HG02943 (cell line): ENCODE measurements around the gene KAT8.
"Not testable (repeated sequence)": the region's sequence is repeated elsewhere in the genome, so short reads cannot be mapped to it uniquely, and the experiment has no call there.

Experiments
- ATAC-seq: cut with Tn5 transposase; IDR thresholded peaks from one replicate; pipeline ENCODE4 v1.9.1; 2021; ENCODE audit warnings: mild to moderate bottlenecking, low read depth, moderate library complexity; ENCODE audit not compliant: unreplicated experiment

The KAT8 gene

GRCh38 chr16:31129568-31130335 lies 12.3 kb downstream of the KAT8 start:
- no peak for ATAC-seq

GRCh38 chr16:31130336-31130891 lies 12.9 kb downstream of the KAT8 start:
- no peak for ATAC-seq

DNA sequence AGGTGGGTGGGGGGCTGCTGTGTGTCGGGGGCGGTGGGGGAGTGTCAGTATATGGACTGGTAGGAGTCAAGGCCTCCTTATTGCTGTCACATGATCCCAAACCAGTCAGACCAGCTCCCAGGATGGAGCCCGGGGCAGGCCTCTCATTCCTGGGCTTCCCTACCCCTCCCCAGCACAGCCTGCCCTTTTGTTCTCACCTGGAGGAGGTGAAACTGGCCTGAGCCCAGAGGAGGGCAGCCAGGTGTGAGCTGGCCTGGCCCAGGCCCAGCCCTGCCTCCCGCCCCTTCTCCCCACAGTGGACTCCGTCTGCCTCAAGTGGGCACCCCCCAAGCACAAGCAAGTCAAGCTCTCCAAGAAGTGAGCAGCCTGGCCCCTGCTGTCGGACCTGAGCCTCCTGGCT lies 13.4 kb downstream of the KAT8 start:
- ATAC-seq, result no peak

DNA sequence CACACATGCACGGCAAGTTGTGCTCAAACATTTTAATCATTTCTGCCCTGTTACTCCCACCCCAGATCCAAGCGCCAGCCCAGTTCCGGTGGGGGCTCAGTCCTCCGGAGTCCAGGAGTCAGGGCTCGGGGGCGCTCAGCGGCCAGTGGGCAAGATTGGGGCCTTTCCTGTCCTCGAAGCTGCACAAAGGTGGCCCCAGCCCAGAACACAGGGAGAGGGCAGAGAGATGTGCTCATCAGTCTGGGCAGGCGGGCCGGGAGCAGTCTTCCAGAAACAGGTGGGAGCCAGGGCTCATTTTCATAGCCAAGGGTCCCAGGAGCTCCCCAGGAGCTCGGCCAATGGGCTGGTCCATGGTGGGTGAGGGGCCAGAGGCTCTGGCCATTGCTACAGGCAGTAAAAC lies 14.0 kb downstream of the KAT8 start:
- ATAC-seq, result no peak

- no peak for ATAC-seq
Measured at GRCh38 chr16:31131841-31132271, 14.4 kb downstream of the KAT8 start.

DNA sequence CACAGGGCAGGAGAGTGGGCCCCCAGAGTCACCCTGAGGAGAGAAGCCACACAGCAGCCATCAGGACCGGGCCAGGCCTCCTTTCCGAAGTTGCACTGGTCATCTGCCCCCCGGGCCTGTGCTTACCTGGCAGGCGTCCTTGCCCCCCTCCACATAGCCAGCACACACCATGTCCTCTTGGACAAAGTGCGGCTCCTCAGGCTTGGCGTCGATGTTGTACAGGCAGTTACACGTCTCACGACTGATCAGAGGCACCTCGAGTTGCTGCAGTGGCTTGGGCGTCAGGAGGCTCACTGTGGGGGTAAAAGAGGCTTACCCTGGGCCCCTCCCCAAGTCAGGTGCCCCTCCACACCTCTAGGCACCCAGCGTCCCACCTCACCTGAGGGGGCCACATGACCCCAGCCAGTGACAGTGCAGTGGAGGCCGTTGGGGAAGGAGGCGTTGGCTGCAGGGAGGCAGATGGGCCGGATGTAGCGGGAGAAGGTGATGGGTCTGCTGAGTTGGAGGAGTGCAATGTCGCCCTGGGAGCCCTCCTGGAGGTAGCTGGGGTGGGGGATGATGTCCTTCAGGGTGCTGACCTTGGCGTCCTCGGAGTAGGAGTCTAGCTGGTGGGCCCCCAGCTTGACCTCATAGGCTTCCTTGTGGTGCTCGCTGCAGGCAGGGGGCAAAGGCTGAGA lies 15.0 kb downstream of the KAT8 start:
- no peak for ATAC-seq

GRCh38 chr16:31133046-31133501 lies 15.6 kb downstream of the KAT8 start:
- ATAC-seq, result no peak

- no peak for ATAC-seq
Measured at GRCh38 chr16:31134091-31134571, 16.7 kb downstream of the KAT8 start.

DNA sequence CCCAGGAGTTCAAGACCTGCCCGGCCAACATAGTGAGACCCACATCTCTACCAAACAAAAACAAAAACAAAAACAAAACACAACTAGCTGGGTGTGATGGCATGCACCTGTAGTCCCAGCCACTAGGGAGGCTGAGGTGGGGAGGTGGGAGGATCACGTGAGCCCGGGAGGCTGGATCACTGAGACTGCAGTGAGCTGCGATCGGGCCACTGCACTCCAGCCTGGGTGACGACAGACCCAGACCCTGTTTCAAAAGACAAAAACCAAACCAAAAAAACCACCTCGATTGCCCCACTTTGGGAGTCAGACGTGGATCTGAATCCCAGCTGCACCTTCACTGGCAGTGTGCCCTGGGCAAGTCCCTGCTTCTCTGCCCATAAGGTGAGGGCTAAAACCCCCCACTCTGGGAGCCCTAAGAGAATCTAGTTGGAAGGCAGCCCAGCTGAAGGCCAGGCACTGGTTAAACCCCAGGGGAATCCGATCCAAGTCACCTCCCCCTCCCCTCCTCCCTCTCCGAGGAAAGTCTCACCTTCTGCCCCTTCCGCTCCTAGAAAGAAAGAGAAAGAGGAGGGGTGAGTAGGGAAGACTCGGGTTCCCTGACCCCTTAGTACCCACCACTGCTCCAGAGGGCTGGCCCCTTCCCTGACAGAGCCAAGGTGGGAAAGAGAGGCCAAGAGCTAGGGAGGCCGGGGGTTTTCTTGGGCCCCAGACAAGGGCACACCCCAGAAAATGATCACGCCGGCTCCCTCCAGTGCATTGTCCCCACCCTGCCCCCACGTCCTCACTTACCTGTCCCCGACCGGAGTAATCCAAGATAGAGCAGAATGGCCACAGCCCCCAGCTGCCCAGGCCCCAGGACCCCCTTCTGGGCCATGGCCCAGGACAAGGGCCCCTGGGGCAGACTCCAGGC lies 17.4 kb downstream of the KAT8 start:
- ATAC-seq, result no peak

- ATAC-seq, result no peak
Measured at GRCh38 chr16:31135535-31136286, 18.2 kb downstream of the KAT8 start, which contains the start of gene PRSS8. TSS of gene PRSS8 (minus strand) at chr16:31135727. CDS start at chr16:31135498, 229 bp downstream.

- ATAC-seq, result no peak
Measured at GRCh38 chr16:31136287-31136662, 18.8 kb downstream of the KAT8 start.

DNA sequence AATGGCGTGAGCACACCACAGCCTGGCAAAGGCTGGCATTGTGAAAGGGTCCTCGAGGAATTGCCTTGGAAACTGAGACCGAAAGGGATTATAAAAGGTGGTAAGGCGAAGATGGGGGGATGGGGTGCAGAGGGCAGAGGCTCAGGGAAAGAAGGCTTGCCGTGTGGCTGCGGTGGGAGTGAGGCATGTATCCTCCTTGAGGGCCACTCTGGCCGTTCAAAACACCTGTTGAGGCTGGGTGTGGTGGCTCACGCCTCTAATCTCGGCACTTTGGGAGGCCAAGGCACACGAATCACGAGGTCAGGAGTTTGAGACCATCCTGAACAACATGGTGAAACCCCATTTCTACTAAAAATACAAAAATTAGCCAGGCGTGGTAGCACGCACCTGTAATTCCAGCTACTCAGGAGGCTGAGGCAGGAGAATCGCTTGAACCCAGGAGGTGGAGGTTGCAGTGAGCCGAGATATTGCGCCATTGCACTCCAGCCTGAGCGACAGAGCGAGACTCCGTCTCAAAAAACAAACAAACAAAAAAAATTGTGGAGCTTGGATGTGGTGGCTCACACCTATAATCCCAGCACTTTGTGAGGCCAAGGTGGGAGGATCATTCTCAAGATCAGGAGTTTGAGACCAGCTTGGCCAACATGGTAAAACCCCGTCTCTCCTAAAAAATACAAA lies 19.5 kb downstream of the KAT8 start:
- ATAC-seq, result not testable (repeated sequence)

DNA sequence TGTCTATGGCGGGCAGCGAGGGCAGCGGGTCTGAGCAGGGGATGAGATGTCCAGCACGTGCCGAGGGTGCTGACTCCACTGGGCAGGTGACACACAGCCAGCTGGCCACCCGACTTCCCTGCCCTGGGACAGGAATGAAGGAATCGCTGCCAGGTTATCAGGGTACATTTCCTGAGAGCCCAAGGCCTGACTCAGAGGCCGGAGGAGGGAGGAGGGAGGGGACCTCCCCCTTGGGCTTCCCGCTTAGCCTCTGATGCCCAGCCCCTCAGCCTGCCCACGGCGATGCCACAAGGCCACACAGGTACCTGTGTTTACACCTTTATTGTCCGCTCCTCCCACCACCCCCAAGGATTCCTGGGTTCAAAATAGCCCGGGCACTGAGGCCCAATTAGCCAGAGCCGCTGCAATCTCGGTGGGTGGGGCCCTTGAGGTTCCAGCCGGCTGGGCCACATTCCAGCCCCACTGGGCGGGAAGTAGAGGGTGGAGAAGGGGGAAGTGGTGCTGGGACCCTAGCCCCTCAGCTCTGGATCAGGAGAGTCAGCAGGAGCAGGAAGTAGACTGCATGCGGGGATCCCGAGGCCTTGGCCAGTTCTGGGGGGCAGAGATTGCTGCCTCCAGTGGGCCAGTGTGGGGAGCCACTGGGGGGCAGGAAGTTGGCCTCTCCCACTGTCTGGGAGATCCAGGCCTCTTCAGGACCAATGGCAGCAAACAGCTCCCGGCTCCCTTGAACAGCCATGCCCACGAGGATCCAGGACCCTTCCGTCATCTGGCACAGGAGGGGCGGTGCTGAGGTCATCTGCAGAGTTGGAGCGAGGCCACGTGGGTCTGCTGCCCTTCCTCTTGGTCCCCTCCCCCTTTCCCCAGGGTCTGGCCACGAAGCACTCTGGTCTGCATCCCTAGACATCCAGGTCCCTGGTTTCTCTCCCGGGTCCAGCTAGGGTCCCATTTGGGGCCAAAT lies 21.4 kb downstream of the KAT8 start:
- no peak for ATAC-seq

DNA sequence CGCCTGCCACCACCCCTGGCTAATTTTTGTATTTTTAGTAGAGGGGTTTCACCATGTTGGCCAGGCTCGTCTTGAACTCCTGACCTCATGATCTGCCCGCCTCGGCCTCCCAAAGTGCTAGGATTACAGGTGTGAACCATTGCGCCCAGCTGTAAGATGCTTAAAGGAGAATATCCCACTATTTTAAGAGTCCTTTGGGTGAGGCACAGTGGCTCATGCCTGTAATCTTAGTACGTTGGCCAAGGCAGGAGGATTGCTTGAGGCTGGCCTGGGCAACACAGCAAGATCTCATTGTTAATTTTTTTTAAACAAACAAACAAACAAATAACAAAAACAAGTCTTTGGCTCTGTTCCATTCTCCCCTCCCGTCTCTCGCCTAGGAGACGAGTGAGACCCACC lies 23.6 kb downstream of the KAT8 start:
- not testable (repeated sequence) for ATAC-seq

DNA sequence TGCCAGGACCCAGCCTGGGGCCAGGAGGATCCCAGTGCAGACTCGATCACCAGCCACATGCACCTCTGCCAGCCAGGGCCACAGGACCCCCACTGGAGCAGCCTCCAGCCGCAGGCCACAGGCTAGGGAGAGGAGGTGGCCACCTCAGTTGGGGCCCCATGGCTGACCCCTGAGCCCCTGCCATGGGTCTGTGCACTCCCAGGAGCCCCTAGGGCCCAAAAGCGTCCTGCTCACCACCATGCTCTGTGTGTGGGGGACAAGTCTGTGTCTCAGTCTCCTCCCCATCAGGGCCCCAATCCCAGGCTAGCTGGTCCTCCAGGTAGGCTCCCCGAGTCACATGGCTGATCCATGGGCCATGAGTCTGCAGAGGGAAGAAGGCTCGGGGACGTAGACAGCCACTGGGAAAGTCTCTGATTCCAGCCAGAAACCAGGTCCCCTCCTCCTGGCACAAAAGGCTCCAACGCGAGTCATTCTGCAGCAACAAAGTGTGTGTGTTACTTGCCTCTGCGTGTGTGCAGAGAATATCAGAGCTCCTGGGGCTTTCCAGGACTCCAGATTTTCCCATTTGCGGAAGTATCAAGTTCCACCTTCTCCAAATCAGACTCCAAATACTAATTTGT lies 24.1 kb downstream of the KAT8 start:
- no peak for ATAC-seq

- peak; percentile 86 for ATAC-seq
Measured at GRCh38 chr16:31142109-31143010, 24.9 kb downstream of the KAT8 start.
